Transverse colon (tissue), 4 donors: Measurements from ENCODE around the gene PKIB. TPM values are rescaled to one million over a fixed set of nuclear protein-coding genes. Genes with fewer than 3 reads are reported as not detected.

Source experiments
- DNase-seq: peaks from one replicate; pipeline ENCODE4 v3.0.0-alpha.2; 2019
- H3K27ac ChIP-seq, 4 donors: fragments of 200-600 bp; sonication (generic); 2 replicates each; pipeline ENCODE4 v1.5.1; 2016 to 2018; ENCODE audit warnings: inconsistent platforms in 4 of 4
- H3K27me3 ChIP-seq: fragments of 200-600 bp; sonication (generic); 2 replicates; pipeline ENCODE4 v1.5.1; 2017; ENCODE audit warnings: inconsistent platforms
- H3K36me3 ChIP-seq, 4 donors: fragments of 200-600 bp; sonication (generic); 2 replicates each; pipeline ENCODE4 v1.5.1; 2017 to 2019; ENCODE audit warnings: inconsistent platforms in 4 of 4
- H3K4me1 ChIP-seq, 4 donors: fragments of 200-600 bp; sonication (generic); 2 replicates each; pipeline ENCODE4 v1.5.1; 2017 to 2020; ENCODE audit warnings: inconsistent platforms in 4 of 4
- H3K4me3 ChIP-seq, 4 donors: fragments of 200-600 bp; sonication (generic); 1 replicate in 1 of 4; 2 replicates in 3 of 4; pipeline versions ENCODE4 v1.5.1 to v1.6.1; 2017 to 2019; ENCODE audit warnings: inconsistent platforms in 4 of 4
- H3K9me3 ChIP-seq, 2 donors: fragments of 200-600 bp; sonication (generic); 2 replicates each; pipeline ENCODE4 v1.5.1; 2017 to 2019; ENCODE audit warnings: inconsistent platforms in 2 of 2
- CTCF ChIP-seq, 5 experiments: fragments of 200-600 bp in 3 of 5; fragments of 450-650 bp in 2 of 5; sonication (generic) in 3 of 5; IDR thresholded peaks; 1 replicate in 2 of 5; 2 replicates in 3 of 5; pipeline ENCODE4 v1.5.1; 2016 to 2017; ENCODE audit warnings: antibody characterized with exemption in 5 of 5, inconsistent platforms in 3 of 5, mild to moderate bottlenecking in 2 of 5, moderate library complexity in 1 of 5
- EP300 ChIP-seq: sonication (generic); formaldehyde crosslinking; IDR thresholded peaks from one replicate; pipeline ENCODE4 v1.6.1; 2017; ENCODE audit warnings: antibody characterized with exemption, low read depth
- POLR2A ChIP-seq: fragments of 450-650 bp; IDR thresholded peaks from one replicate; pipeline ENCODE4 v1.6.1; 2016; ENCODE audit warnings: antibody characterized with exemption, mild to moderate bottlenecking, moderate library complexity
- POLR2AphosphoS5 ChIP-seq, 3 donors: sonication (generic); formaldehyde crosslinking; IDR thresholded peaks; one replicate each; pipeline ENCODE4 v1.6.1; 2016; ENCODE audit warnings: antibody characterized with exemption in 3 of 3
- whole genome bisulfite sequencing, 2 donors: methylation state at CpG; one replicate each; pipeline ENCODE4 v1.1.5; 2018; ENCODE audit warnings: low coverage in 1 of 2; 5-methylcytosine and 5-hydroxymethylcytosine counted together
- in situ Hi-C, 4 donors: fragments of 200-750 bp; cut with MboI; loops; one replicate each; pipeline versions ENCODE4 v1.15.0 to v1.15.1; 2017; ENCODE audit warnings: low sequenced_read_pairs in 3 of 4, low pct_ligation_motif_present in 1 of 4, low pct_unique_long_range_greater_than_20kb in 1 of 4
- intact Hi-C: fragments of 100-400 bp; cut with DNase I; formaldehyde crosslinking; loops from one replicate; pipeline ENCODE4 v1.15.1; 2023; ENCODE audit warnings: low total_unique reads
- total RNA-seq, 4 donors: library from RNA; depleted of rRNA; stranded (reverse); fragments of >200 nt; gene quantifications; one replicate each; pipeline ENCODE4 v1.1.0, GENCODE V29; 2016

PKIB gene
- total RNA-seq, 4 donors from 2014 or later: 45.2 to 163 (median 96.1) TPM

- in situ Hi-C loops: no loop called here
- no peak overlapping the region for H3K27ac ChIP-seq
Measured at GRCh38 chr6:122650403-122650802, 40.2 kb downstream of the PKIB start.

GRCh38 chr6:122651031-122651430, 40.8 kb downstream of the PKIB start:
- H3K27ac ChIP-seq: no peak overlapping the region
- WGBS, 2 donors: 73 to 83% methylated on average over 1 to 3 of the region's 3 CpGs
- no peaks in the 10 kb centered on the region for H3K27me3 ChIP-seq
- TF ChIP-seq CTCF (IDR thresholded peaks at IDR 0.05) (no peak), POLR2A (no peak), EP300 (no peak), POLR2AphosphoS5 (IDR thresholded peaks at IDR 0.05) (no peak)
- no peaks in the 10 kb centered on the region for H3K36me3 ChIP-seq
- H3K4me1 ChIP-seq: peaks cover 0 to 15% (median 0%) of the 10 kb centered on the region in 4 donors
- no peaks in the 10 kb centered on the region for H3K9me3 ChIP-seq
- intact Hi-C loops: no loop called here
- in situ Hi-C loops: no loop called here
- H3K4me3 ChIP-seq: no peak overlapping the region
- no peak for DNase-seq

More at GRCh38 chr6:122650403-122650802, 40.2 kb downstream of the PKIB start:
- peaks cover 0 to 15% (median 0%) of the 10 kb centered on the region in 4 donors for H3K4me1 ChIP-seq
- intact Hi-C loops: no loop called here
- H3K9me3 ChIP-seq: no peaks in the 10 kb centered on the region
- H3K36me3 ChIP-seq: no peaks in the 10 kb centered on the region
- no peak overlapping the region for H3K4me3 ChIP-seq
- H3K27me3 ChIP-seq: no peaks in the 10 kb centered on the region
- TF ChIP-seq POLR2AphosphoS5 (IDR thresholded peaks at IDR 0.05): no peak
- TF ChIP-seq CTCF (IDR thresholded peaks at IDR 0.05): no peak
- no peak for TF ChIP-seq POLR2A
- no peak for TF ChIP-seq EP300
- DNase-seq: no peak

DNA sequence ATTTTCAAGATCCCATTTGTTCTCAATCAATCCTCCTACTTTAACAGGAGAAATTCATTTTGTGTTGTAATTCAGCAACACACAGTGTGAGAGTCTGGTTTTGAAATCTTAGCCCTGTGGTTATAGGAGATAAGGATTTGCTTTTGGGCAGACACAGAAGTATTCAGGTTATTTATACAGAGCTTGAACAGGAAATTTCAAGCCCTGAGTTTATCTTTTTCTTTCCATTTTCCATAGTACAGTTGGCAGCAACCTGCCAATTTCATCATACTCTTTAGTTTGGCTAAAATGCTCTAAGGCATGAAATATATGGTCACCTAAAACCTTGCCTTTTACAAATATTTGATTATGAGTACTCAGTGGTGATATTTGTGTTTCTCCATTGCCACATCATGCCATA, 41.4 kb downstream of the PKIB start:
- no peak for DNase-seq
- H3K9me3 ChIP-seq: no peaks in the 10 kb centered on the region
- H3K4me1 ChIP-seq: peaks cover 0 to 15% (median 0%) of the 10 kb centered on the region in 4 donors
- no peak overlapping the region for H3K4me3 ChIP-seq
- H3K36me3 ChIP-seq: no peaks in the 10 kb centered on the region
- in situ Hi-C loops (no loop called here), intact Hi-C loops (no loop called here)
- H3K27me3 ChIP-seq: no peaks in the 10 kb centered on the region
- H3K27ac ChIP-seq: peak overlapping the region in 3 of 4 donors; percentile 24 to 77 (median 57)
- TF ChIP-seq POLR2A (no peak), POLR2AphosphoS5 (IDR thresholded peaks at IDR 0.05) (no peak), EP300 (no peak), CTCF (IDR thresholded peaks at IDR 0.05) (no peak)

- H3K27ac ChIP-seq: peak overlapping the region; percentile 49 to 77 (median 62)
- H3K27me3 ChIP-seq: no peaks in the 10 kb centered on the region
- intact Hi-C loops: no loop called here
- no peaks in the 10 kb centered on the region for H3K36me3 ChIP-seq
- WGBS, 2 donors: 80 to 81% methylated on average over 2 of the region's 2 CpGs
- in situ Hi-C loops: no loop called here
- peaks cover 0 to 18% (median 0%) of the 10 kb centered on the region in 4 donors for H3K4me1 ChIP-seq
- DNase-seq: no peak
- H3K9me3 ChIP-seq: no peaks in the 10 kb centered on the region
- no peak for TF ChIP-seq EP300
- no peak for TF ChIP-seq POLR2A
- no peak for TF ChIP-seq CTCF (IDR thresholded peaks at IDR 0.05)
- TF ChIP-seq POLR2AphosphoS5 (IDR thresholded peaks at IDR 0.05): peak in 2 of 3 donors; percentile 28 to 58
- no peak overlapping the region for H3K4me3 ChIP-seq
Measured at GRCh38 chr6:122652431-122652830, 42.2 kb downstream of the PKIB start.
